Measurements from ENCODE around the gene IL34.

The IL34 gene

DNA sequence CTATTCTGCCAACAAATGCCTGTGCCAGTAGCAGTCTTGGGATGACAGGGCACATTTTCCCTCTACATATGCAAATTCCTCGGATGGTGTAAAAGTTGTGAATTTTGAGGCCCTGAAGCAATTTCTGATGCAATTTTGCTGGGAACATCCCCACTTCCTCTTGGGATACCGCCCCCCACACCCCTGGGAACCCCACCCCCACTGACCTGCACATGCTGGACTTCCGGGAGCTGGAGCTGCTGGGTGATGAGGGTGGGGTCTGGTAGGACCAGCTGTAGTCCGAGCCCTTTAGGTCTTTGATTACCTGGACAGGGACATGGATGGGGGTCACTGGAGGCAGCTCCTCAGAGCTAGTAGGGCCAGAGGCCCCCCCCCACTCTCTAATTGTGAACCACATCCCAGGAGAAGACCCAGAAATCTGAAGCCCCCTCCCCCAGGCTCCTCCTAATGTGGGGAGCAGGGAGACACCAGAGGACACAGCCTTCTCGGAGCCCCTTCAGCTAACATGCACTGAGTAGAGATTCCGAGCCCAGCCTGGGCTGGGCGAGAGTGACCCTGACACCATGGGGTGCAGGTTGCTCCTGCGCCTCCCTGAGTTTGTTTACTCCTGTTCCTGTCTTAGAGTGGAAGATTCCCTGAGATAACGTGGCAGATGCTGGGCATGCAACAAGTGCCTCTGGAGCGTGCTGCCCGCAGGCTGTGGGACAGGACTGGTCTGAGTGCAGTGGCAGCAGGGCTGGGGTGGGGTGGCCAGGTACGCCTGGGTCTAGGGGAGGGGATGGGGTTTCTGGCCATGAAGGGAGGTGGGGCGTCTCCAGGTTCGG is 30.5 kb downstream of the IL34 start:
- DNase-seq (ENCODE audit: low read depth in 1 of 2, low spot score in 1 of 2), result no peak

- DNase-seq (ENCODE audit: low read depth in 1 of 2, low spot score in 1 of 2), result no peak
Observed at GRCh38 chr16:70677499-70678120, 31.3 kb downstream of the IL34 start.

DNA sequence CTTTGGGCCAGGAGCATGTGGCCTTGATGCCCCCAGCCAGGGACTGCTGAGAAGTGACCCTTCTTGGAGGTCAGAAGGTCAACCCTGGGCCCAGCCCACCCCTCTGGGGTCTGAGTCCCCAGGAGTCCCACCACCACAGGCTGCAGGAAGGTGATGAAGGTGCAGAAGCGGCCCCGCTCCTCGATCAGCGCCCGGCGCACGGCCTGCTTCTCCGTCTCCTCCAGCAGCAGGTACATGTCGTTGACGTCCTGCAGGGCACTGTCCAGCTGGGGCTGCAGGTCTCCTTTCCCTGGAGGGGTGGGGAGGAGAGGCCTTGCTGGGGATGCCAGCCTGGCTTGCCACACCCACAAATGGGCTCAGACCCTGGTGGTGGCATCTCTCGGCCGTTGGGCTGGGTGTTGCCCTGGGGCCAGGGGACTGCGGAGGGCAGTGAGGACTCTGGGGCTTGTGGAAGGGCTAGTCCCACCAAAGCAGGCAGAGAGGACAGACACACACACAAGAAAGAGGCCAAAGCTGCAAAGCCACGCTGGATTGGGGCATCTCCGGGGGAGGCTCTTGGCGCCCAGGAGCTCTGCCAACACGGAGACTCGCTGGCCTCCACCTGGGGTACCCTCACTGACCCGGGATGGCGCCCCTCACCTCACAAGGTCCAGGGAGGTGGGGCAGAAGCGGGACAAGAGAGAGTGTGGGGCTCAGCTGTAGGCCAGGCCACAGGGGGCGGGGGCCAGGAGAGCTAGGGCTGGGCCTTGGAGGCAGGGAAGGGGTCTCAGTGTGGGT is 31.9 kb downstream of the IL34 start:
- DNase-seq (ENCODE audit: low read depth in 1 of 2, low spot score in 1 of 2), result no peak

DNA sequence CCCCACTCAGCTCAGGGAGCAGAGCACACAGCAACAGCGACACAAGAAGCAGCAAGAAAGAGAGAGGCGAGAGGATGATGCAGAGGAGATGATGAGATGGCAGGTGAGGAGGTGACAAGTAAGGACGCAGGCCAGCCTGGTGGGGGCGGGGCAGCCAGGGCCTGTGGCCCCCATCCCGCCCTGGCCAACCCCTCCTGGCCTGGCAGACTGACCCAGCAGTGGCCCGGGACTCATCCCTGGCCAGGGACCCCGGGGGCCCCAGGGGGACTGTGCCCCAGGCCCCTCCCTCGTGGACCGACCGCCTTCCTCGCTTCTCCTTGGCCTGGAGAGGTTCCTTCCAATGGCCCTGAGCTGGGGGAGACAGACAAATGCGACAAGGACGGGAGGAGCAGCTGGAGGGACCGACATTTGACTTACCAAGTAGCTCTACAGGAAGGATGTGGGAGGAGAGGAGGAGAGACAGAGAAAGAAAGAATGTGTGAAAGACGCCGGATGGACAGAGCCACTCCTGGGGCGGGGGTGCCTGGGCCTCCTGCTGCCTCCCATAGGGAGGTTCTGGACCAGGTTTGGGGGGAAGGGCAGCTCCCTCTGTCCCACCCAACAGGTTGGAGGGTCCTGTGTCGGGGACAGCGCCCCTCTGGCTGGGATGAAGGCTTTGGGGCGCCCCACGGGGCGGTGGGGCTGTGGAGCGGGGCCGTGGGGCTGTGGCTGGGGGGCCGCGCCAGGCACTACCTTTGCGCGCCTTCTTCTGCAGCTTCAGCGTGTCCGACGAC is 32.7 kb downstream of the IL34 start:
- no peak for DNase-seq (ENCODE audit: low read depth in 1 of 2, low spot score in 1 of 2)

GRCh38 chr16:70679671-70680494 is 33.5 kb downstream of the IL34 start:
- DNase-seq (ENCODE audit: low read depth in 1 of 2, low spot score in 1 of 2), result no peak

GRCh38 chr16:70680495-70681381 is 34.4 kb downstream of the IL34 start:
- DNase-seq (ENCODE audit: low read depth in 1 of 2, low spot score in 1 of 2), result no peak

- no peak for DNase-seq (ENCODE audit: low read depth in 1 of 2, low spot score in 1 of 2)
Observed at GRCh38 chr16:70681382-70682238, 35.3 kb downstream of the IL34 start.

- DNase-seq (ENCODE audit: low read depth in 1 of 2, low spot score in 1 of 2), result no peak
Observed at GRCh38 chr16:70682239-70683145, 36.1 kb downstream of the IL34 start.

DNA sequence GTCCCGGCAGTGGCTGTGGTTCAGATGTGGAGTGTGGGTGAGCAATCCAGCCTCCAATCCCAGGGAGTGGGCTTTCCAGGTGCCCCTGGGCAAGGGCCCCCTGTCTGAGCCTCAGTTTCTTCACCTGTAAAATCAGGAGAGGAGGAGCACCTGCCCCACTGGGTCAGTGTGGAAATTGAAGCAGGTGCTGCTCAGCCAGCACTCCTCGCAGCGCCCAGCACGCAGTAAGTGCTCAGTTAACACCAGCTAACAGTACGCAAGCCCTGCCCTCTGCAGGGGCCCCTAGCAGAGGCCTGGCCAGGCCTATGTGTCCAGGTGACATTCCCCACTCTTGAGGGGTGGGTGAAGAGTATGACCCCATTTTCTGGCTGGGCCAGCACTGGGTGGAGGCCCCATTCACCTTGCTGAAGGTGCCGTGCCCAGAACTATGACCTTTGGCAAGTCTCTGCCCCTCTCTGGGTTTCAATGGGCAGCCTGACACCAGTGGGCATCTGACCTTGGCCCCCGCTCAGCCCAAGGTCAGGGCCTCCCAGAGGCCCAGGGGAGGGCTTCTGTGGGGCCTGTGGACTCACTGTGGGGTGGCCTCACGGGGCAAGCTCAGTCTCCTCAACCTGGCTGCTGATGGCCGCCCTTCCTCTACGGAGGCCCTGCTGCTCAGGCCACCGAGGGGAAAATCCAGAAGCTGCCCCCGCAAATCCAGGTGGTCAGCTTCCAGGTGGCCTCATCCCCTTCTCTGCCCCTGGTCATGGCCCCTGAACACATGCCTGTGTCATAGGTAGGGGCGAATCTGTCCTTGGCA is 37.0 kb downstream of the IL34 start:
- no peak for DNase-seq (ENCODE audit: low read depth in 1 of 2, low spot score in 1 of 2)

- no peak for DNase-seq (ENCODE audit: low read depth in 1 of 2, low spot score in 1 of 2)
Observed at GRCh38 chr16:70684146-70685060, 38.0 kb downstream of the IL34 start.

GRCh38 chr16:70685061-70685937 is 38.9 kb downstream of the IL34 start:
- no peak for DNase-seq (ENCODE audit: low read depth in 1 of 2, low spot score in 1 of 2)

- DNase-seq (ENCODE audit: low read depth in 1 of 2, low spot score in 1 of 2), result no peak
Observed at GRCh38 chr16:70685938-70686375, 39.6 kb downstream of the IL34 start, which contains the start of gene MTSS2. TSS of gene MTSS2 (minus strand) at chr16:70686053. CDS start at chr16:70685791, 262 bp downstream.

- no peak for DNase-seq (ENCODE audit: low read depth in 1 of 2, low spot score in 1 of 2)
Observed at GRCh38 chr16:70686376-70687101, 40.2 kb downstream of the IL34 start.

- DNase-seq (ENCODE audit: low read depth in 1 of 2, low spot score in 1 of 2), result no peak
Observed at GRCh38 chr16:70687102-70687511, 40.7 kb downstream of the IL34 start.
